ENCODE measurements around the gene MLC1. TPM values are rescaled to one million over a fixed set of nuclear protein-coding genes. Genes with fewer than 3 reads are reported as not detected.

Gene MLC1
- total and polyA plus RNA-seq, 2 donors (not counting 1 experiment from before 2014, with no cell fraction given) = 0.34 TPM; not detected in 1

GRCh38 chr22:50034126-50035081, 50.8 kb downstream of the MLC1 start:
- DNase-seq (no peak), ATAC-seq (ENCODE audit: low read depth) (no peak)
- TF ChIP-seq EZH2 (IDR thresholded peaks at IDR 0.05; ENCODE audit: borderline replicate concordance, insufficient read depth, low read depth, low read length, poor library complexity, severe bottlenecking) = no peak
- TF ChIP-seq CTCF (IDR thresholded peaks at IDR 0.05) = no peak
- Histone ChIP-seq H3K9me3 (ENCODE audit: control extremely low read depth in 1 of 3, control insufficient read depth in 2 of 3, insufficient read depth in 1 of 3, low read length in 2 of 3) (peaks cover 0 to 5% (median 5%) of the 10 kb centered on the region in 3 donors), H4K20me1 (ENCODE audit: control insufficient read depth, insufficient read depth, low read length, poor library complexity, severe bottlenecking) (no peaks in the 10 kb centered on the region), H3K27ac (ENCODE audit: low read length in 2 of 2) (no peak overlapping the region), H3K79me2 (ENCODE audit: control insufficient read depth, insufficient read depth, low read length) (no peaks in the 10 kb centered on the region), H3K4me2 (replicated peaks; ENCODE audit: low read depth, low read length, poor library complexity, severe bottlenecking) (no peak overlapping the region), H3K27me3 (replicated peaks in 1 of 4; ENCODE audit: control extremely low read depth in 1 of 4, control insufficient read depth in 3 of 4, insufficient read depth in 4 of 4, low read length in 3 of 4) (peaks cover 0 to 13% (median 6%) of the 10 kb centered on the region in 4 experiments), H3K36me3 (replicated peaks in 1 of 2; ENCODE audit: control extremely low read depth in 1 of 2, control insufficient read depth in 1 of 2, extremely low read depth in 1 of 2, insufficient read depth in 2 of 2, low read length in 1 of 2) (no peaks in the 10 kb centered on the region), H3K4me1 (ENCODE audit: control insufficient read depth in 2 of 2, insufficient read depth in 2 of 2, low read length in 2 of 2) (peaks cover 22 to 24% of the 10 kb centered on the region in 2 donors), H2AFZ (ENCODE audit: insufficient read depth, low read depth, low read length, poor library complexity, severe bottlenecking) (no peak overlapping the region), H3K9ac (ENCODE audit: low read length) (no peak overlapping the region), H3K4me3 (ENCODE audit: control extremely low read depth in 1 of 5, extremely low read depth in 1 of 5, insufficient read depth in 1 of 5, low read depth in 2 of 5, low read length in 4 of 5) (no peak overlapping the region)
- peaks cover 5% of the 10 kb centered on the region for H3K9me3 Mint-ChIP-seq (ENCODE audit: insufficient read depth)
- intact Hi-C loops (cut with micrococcal nuclease) = no loop called here
- H3K27me3 Mint-ChIP-seq = peaks cover 13% of the 10 kb centered on the region
- POLR2A ChIA-PET = interaction anchor here (0.6 kb wide), 1 partner anchor 99 kb away, joined by 7 read pairs; no protein-coding TSS in a partner anchor
- 87% methylated on average over 41 of the region's 43 CpGs for WGBS (ENCODE audit: insufficient coverage)
- CTCF ChIA-PET = interaction anchor here (1.0 kb wide), 1 partner anchor 103 kb away, joined by 3 read pairs; no protein-coding TSS in a partner anchor
- peaks cover 12% of the 10 kb centered on the region for H3K4me1 Mint-ChIP-seq
- H3K27ac Mint-ChIP-seq = no peak overlapping the region
- H3K4me3 Mint-ChIP-seq = no peak overlapping the region
